A549 (cell line): Measurements from ENCODE around the gene SH2D1B. TPM values are rescaled to one million over a fixed set of nuclear protein-coding genes. Genes with fewer than 3 reads are reported as not detected.
A peak's percentile ranks its signal among the peaks of the same experiment; 100 is the strongest.
"Not testable (repeated sequence)": the region's sequence is repeated elsewhere in the genome, so short reads cannot be mapped to it uniquely, and the experiment has no call there.

Experiments used
- ATAC-seq, 2 experiments: fragments of 200-7000 bp in 1 of 2; fragments of >200 bp in 1 of 2; cut with Nextera tagmentation in 1 of 2; cut with Tn5 transposase in 1 of 2; 3 replicates each; pipeline versions ENCODE4 v1.8.0 to v1.9.1; 2018 to 2020; ENCODE audit warnings: mild to moderate bottlenecking in 1 of 2, moderate library complexity in 1 of 2
- CTCF ChIA-PET: fragments of 300-600 bp; sonication (Branson Sonifier 250); formaldehyde crosslinking; extraction: SDS; loops from one replicate; lab custom pipeline; 2021; ENCODE audit warnings: antibody characterized with exemption, inconsistent platforms; lab: Yijun Ruan, JAX
- POLR2A ChIA-PET: fragments of 350-600 bp; formaldehyde crosslinking; extraction: SDS; loops from one replicate; lab custom pipeline; 2021; ENCODE audit warnings: antibody characterized with exemption, inconsistent platforms; lab: Yijun Ruan, JAX
- DNase-seq, 2 experiments: peaks; one replicate each; pipeline versions ENCODE4 v3.0.0 to v3.0.0-alpha.2; 2011 to 2016; ENCODE audit warnings: low read depth in 1 of 2, low spot score in 1 of 2
- FAIRE-seq: peaks from 2 replicates; lab custom pipeline; 2011; peaks lifted over from hg19 to GRCh38; lab: Jason Lieb, UNC
- H3K27ac ChIP-seq, 2 experiments: fragments of >200 bp; sonication (Bioruptor Twin); formaldehyde crosslinking; 3 replicates each; pipeline ENCODE4 v1.5.1; 2016 to 2017
- H3K4me1 ChIP-seq: fragments of >200 bp; sonication (Bioruptor Twin); formaldehyde crosslinking; 3 replicates; pipeline ENCODE4 v1.6.1; 2016
- H3K4me2 ChIP-seq: fragments of >200 bp; sonication (Bioruptor Twin); formaldehyde crosslinking; 3 replicates; pipeline ENCODE4 v1.6.1; 2016
- H3K4me3 ChIP-seq: fragments of >200 bp; sonication (Bioruptor Twin); formaldehyde crosslinking; 3 replicates; pipeline ENCODE4 v1.5.1; 2016
- H3K9me3 ChIP-seq: fragments of >200 bp; sonication (Bioruptor Twin); formaldehyde crosslinking; 3 replicates; pipeline ENCODE4 v1.6.1; 2016
- ATOH8 ChIP-seq: fragments of 250-450 bp; sonication (Bioruptor Pico); IDR thresholded peaks from 2 replicates; pipeline ENCODE4 v1.5.0; 2020; ENCODE audit warnings: low read depth, mild to moderate bottlenecking, moderate library complexity
- BHLHE40 ChIP-seq: IDR thresholded peaks from 2 replicates; pipeline ENCODE4 v1.6.1; 2012; ENCODE audit warnings: low read depth, low read length, inconsistent platforms
- CEBPB ChIP-seq, 2 experiments: fragments of >200 bp in 1 of 2; sonication (Bioruptor Twin) in 1 of 2; formaldehyde crosslinking in 1 of 2; IDR thresholded peaks; 2 replicates each; pipeline ENCODE4 v1.6.1; 2012 to 2016
- CHD4 ChIP-seq: fragments of 200-600 bp; sonication (generic); IDR thresholded peaks from 2 replicates; pipeline ENCODE4 v1.6.1; 2016; ENCODE audit warnings: antibody characterized with exemption, mild to moderate bottlenecking, borderline replicate concordance
- CTCF ChIP-seq: fragments of >200 bp; sonication (Bioruptor Twin); formaldehyde crosslinking; IDR thresholded peaks from 3 replicates; pipeline ENCODE4 v1.5.1; 2016
- EHF ChIP-seq: fragments of 250-450 bp; sonication (Bioruptor Pico); IDR thresholded peaks from 2 replicates; pipeline ENCODE4 v1.5.0; 2020; ENCODE audit warnings: mild to moderate bottlenecking
- FOSB ChIP-seq: fragments of 250-450 bp; sonication (Bioruptor Pico); IDR thresholded peaks from 2 replicates; pipeline ENCODE4 v1.5.0; 2020; ENCODE audit warnings: mild to moderate bottlenecking, moderate library complexity
- FOSL2 ChIP-seq, 2 experiments: fragments of 450-650 bp in 1 of 2; fragments of >200 bp in 1 of 2; sonication (Bioruptor Twin) in 1 of 2; formaldehyde crosslinking; IDR thresholded peaks; 2 replicates each; pipeline versions ENCODE4 v1.5.0 to v1.6.1; 2016 to 2020; ENCODE audit warnings: mild to moderate bottlenecking in 1 of 2, moderate library complexity in 1 of 2
- FOXS1 ChIP-seq: fragments of 250-450 bp; sonication (Bioruptor Pico); IDR thresholded peaks from 2 replicates; pipeline ENCODE4 v1.5.0; 2020; ENCODE audit warnings: mild to moderate bottlenecking, moderate library complexity
- HDAC2 ChIP-seq: fragments of 200-600 bp; sonication (generic); IDR thresholded peaks from 2 replicates; pipeline ENCODE4 v1.6.1; 2016
- HOXA7 ChIP-seq: fragments of 250-450 bp; sonication (Bioruptor Pico); IDR thresholded peaks from 2 replicates; pipeline ENCODE4 v1.5.0; 2020; ENCODE audit warnings: mild to moderate bottlenecking, moderate library complexity
- HOXB13 ChIP-seq: fragments of 250-450 bp; sonication (Bioruptor Pico); IDR thresholded peaks from 2 replicates; pipeline ENCODE4 v1.5.0; 2020; ENCODE audit warnings: low read depth, mild to moderate bottlenecking, moderate library complexity
- JUN ChIP-seq, 2 experiments: fragments of >200 bp; sonication (Bioruptor Twin); formaldehyde crosslinking; IDR thresholded peaks; 2 replicates in 1 of 2; 3 replicates in 1 of 2; pipeline ENCODE4 v1.6.1; 2016 to 2017
- KDM1A ChIP-seq: fragments of 200-600 bp; sonication (generic); IDR thresholded peaks from 2 replicates; pipeline ENCODE4 v1.6.1; 2016; ENCODE audit warnings: low read depth, mild to moderate bottlenecking
- KDM5A ChIP-seq: fragments of 200-600 bp; sonication (generic); IDR thresholded peaks from 2 replicates; pipeline ENCODE4 v1.6.1; 2016; ENCODE audit warnings: antibody characterized with exemption, mild to moderate bottlenecking
- MAFK ChIP-seq: fragments of 450-650 bp; IDR thresholded peaks from 2 replicates; pipeline ENCODE4 v1.6.1; 2014; ENCODE audit not compliant: partially characterized antibody
- MAX ChIP-seq: IDR thresholded peaks from 2 replicates; pipeline ENCODE4 v1.6.1; 2012
- PHF8 ChIP-seq: fragments of 200-600 bp; sonication (generic); IDR thresholded peaks from 2 replicates; pipeline ENCODE4 v1.6.1; 2016; ENCODE audit warnings: low read depth, mild to moderate bottlenecking, antibody characterized with exemption, moderate library complexity, borderline replicate concordance
- RAD21 ChIP-seq, 2 experiments: fragments of >200 bp in 1 of 2; sonication (Bioruptor Twin) in 1 of 2; formaldehyde crosslinking in 1 of 2; IDR thresholded peaks in 1 of 2; conservative IDR thresholded peaks in 1 of 2; 2 replicates in 1 of 2; 3 replicates in 1 of 2; pipeline ENCODE4 v1.6.1; 2012 to 2018; ENCODE audit warnings: inconsistent platforms in 1 of 2
- RFX5 ChIP-seq: fragments of 450-650 bp; IDR thresholded peaks from 2 replicates; pipeline ENCODE4 v1.7.1; 2014; ENCODE audit warnings: antibody characterized with exemption, mild to moderate bottlenecking, moderate library complexity
- RNF2 ChIP-seq: fragments of 200-600 bp; sonication (generic); IDR thresholded peaks from 2 replicates; pipeline ENCODE4 v1.6.1; 2016; ENCODE audit warnings: low read depth, mild to moderate bottlenecking, antibody characterized with exemption, moderate library complexity, borderline replicate concordance
- SREBF2 ChIP-seq: fragments of 450-650 bp; IDR thresholded peaks from 2 replicates; pipeline ENCODE4 v1.6.1; 2014; ENCODE audit warnings: mild to moderate bottlenecking, moderate library complexity
- ZC3H11A ChIP-seq: fragments of 450-650 bp; IDR thresholded peaks from 2 replicates; pipeline ENCODE4 v1.6.1; 2014; ENCODE audit warnings: antibody characterized with exemption, mild to moderate bottlenecking
- ZNF302 ChIP-seq: fragments of 250-450 bp; sonication (Bioruptor Pico); IDR thresholded peaks from 2 replicates; pipeline ENCODE4 v1.9.0; 2021; ENCODE audit warnings: inconsistent platforms, mild to moderate bottlenecking, moderate library complexity
- WGBS: methylation state at CpG from one replicate; pipeline ENCODE4 v1.1.6; 2017; ENCODE audit errors: missing lambda C conversion rate; 5-methylcytosine and 5-hydroxymethylcytosine counted together
- polyA plus RNA-seq, 4 experiments: library from polyadenylated mRNA; depleted of rRNA in 3 of 4; stranded (reverse); fragments of >200 nt; fragmentation: RNase III in 1 of 4; extraction: RNeasy Plus Mini Kit Qiagen cat#74134 plus additional on column Dnase treatment in 1 of 4; gene quantifications; 2 replicates in 3 of 4; 3 replicates in 1 of 4; pipeline ENCODE4 v1.2.3, GENCODE V29; 2011 to 2017

SH2D1B gene
- polyA plus RNA-seq, 2 of the 4 experiments (the other 2 are of a cell fraction) = 0.04 TPM; not detected in 1

GRCh38 chr1:162358928-162359327 lies 53.0 kb downstream of the SH2D1B start (continued):
- TF ChIP-seq MAFK (no peak), RFX5 (no peak), HOXB13 (CRISPR knock-in tag) (no peak), MAX (no peak)

GRCh38 chr1:162357681-162358266 lies 54.2 kb downstream of the SH2D1B start:
- CTCF ChIA-PET = interaction anchor here (0.7 to 1.6 kb wide), 4 partner anchors 8 to 442 kb away, joined by 3 to 5 read pairs (median 4); no protein-coding TSS in a partner anchor
- no peaks in the 10 kb centered on the region for H3K9me3 ChIP-seq
- FAIRE-seq (no peak), DNase-seq (peak; percentile 18 to 55), ATAC-seq (peak in 1 of 2 experiments; percentile 81; a peak in 3 of 6 replicates)
- WGBS = 18% methylated on average over 5 of the region's 5 CpGs
- H3K4me3 ChIP-seq = no peak overlapping the region
- H3K27ac ChIP-seq = no peak overlapping the region
- H3K4me1 ChIP-seq = no peaks in the 10 kb centered on the region
- POLR2A ChIA-PET = no interaction called here
- no peak overlapping the region for H3K4me2 ChIP-seq
- no peak for TF ChIP-seq FOSB
- peak; percentile 35 to 62 for TF ChIP-seq RAD21 (conservative IDR thresholded peaks at IDR 0.05 in 1 of 2, IDR thresholded peaks at IDR 0.05 in 1 of 2)
- TF ChIP-seq CTCF = peak; percentile 36; the same call in 2 of the 3 replicates

GRCh38 chr1:162353702-162354101 lies 58.2 kb downstream of the SH2D1B start:
- ATAC-seq = no peak
- TF ChIP-seq PHF8 = no peak
- no peak for TF ChIP-seq FOXS1 (CRISPR knock-in tag)
- TF ChIP-seq, all 56 proteins: peak for 0
- no peak overlapping the region for H3K4me3 ChIP-seq
- POLR2A ChIA-PET = no interaction called here
- no peaks in the 10 kb centered on the region for H3K9me3 ChIP-seq
- no peak overlapping the region for H3K27ac ChIP-seq
- no peak overlapping the region for H3K4me2 ChIP-seq
- DNase-seq (no peak), FAIRE-seq (no peak)
- WGBS = 68% methylated on average over 5 of the region's 5 CpGs
- CTCF ChIA-PET = interaction anchor here (0.6 to 1.0 kb wide), 2 partner anchors 11 to 63 kb away, joined by 3 read pairs; no protein-coding TSS in a partner anchor
- H3K4me1 ChIP-seq = peaks cover 12% of the 10 kb centered on the region

- ChIA-PET POLR2A (no interaction called here), CTCF (interaction anchor here (1.0 kb wide), 1 partner anchor 11 kb away, joined by 3 read pairs; no protein-coding TSS in a partner anchor)
These were observed 58.9 kb downstream of the SH2D1B start for GRCh38 chr1:162353078-162353477.

GRCh38 chr1:162351874-162352273 lies 60.1 kb downstream of the SH2D1B start:
- CTCF ChIA-PET, H3K4me2 ChIP-seq, H3K4me3 ChIP-seq, DNase-seq, ATAC-seq, H3K27ac ChIP-seq, H3K9me3 ChIP-seq, POLR2A ChIA-PET, FAIRE-seq: not testable (repeated sequence)
- peaks cover 12% of the 10 kb centered on the region for H3K4me1 ChIP-seq
- 88% methylated on average over 3 of the region's 4 CpGs for WGBS

More at GRCh38 chr1:162353078-162353477, 58.9 kb downstream of the SH2D1B start:
- TF ChIP-seq HOXA7 (no peak), ATOH8 (no peak), ZNF302 (CRISPR knock-in tag) (no peak), BHLHE40 (no peak), ZC3H11A (no peak), EHF (CRISPR knock-in tag) (no peak), FOSL2 (IDR thresholded peaks at IDR 0.05) (no peak), FOSL2 (CRISPR knock-in tag; IDR thresholded peaks at IDR 0.05) (no peak), HDAC2 (no peak), SREBF2 (no peak), CHD4 (no peak), KDM5A (no peak), KDM1A (no peak), CEBPB (IDR thresholded peaks at IDR 0.05) (no peak), JUN (IDR thresholded peaks at IDR 0.05) (no peak), RNF2 (no peak)
- TF ChIP-seq, all 56 proteins: peak for 0
- Histone ChIP-seq H3K9me3 (no peaks in the 10 kb centered on the region), H3K27ac (no peak overlapping the region), H3K4me3 (no peak overlapping the region), H3K4me1 (peaks cover 12% of the 10 kb centered on the region), H3K4me2 (no peak overlapping the region)
- WGBS = 88% methylated on average over 9 of the region's 9 CpGs
- DNase-seq = no peak
- ATAC-seq = no peak
- FAIRE-seq = no peak
